Suprapubic skin (tissue), 4 donors: ENCODE measurements around the gene ASCC1.

Experiments used
- EP300 ChIP-seq: sonication (generic); formaldehyde crosslinking; IDR thresholded peaks from one replicate; pipeline ENCODE4 v1.6.1; 2017; ENCODE audit warnings: antibody characterized with exemption
- POLR2AphosphoS5 ChIP-seq, 3 donors: sonication (generic); formaldehyde crosslinking; IDR thresholded peaks; one replicate each; pipeline ENCODE4 v1.6.1; 2017; ENCODE audit warnings: antibody characterized with exemption in 3 of 3
- TF ChIP-seq, protein P1 (sequence below), 2 donors: fragments of 200-600 bp in 1 of 2; fragments of 450-650 bp in 1 of 2; sonication (generic) in 1 of 2; IDR thresholded peaks; one replicate each; pipeline ENCODE4 v1.5.1; 2016 to 2019; ENCODE audit warnings: antibody characterized with exemption in 2 of 2, mild to moderate bottlenecking in 1 of 2, moderate library complexity in 1 of 2

DNA sequence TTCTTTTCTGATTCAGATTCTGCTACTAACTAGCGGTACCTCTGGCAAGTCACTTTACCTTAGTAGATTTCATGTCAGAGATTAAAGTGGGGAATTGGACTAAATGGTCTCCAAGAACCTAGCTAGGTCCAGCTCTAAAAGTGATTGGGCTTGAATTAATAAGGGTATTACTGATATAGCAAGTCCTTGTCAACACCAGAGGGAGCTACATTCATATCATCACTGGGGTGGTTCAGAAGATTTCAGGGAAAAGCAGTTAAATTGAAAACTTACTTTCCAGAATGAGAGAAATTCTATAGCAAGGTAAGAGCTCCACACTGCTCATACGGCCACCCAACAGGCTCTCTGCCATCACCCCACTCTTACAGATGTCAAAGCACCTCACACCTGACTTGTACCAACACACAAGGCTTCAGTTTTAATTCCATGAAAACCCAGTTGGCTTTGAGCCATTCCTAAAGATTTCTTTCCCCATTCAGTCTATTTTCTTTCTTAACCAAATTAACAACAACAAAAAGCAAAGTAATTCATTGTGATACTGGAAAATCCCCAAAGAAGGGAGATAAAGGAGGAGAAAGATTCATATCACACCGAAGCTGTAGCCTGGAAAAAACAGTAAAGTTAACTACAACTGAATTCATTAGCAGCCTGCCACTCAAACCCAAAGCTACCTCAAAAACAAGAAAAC lies 89.7 kb downstream of the ASCC1 start:
- TF ChIP-seq, protein P1, sequence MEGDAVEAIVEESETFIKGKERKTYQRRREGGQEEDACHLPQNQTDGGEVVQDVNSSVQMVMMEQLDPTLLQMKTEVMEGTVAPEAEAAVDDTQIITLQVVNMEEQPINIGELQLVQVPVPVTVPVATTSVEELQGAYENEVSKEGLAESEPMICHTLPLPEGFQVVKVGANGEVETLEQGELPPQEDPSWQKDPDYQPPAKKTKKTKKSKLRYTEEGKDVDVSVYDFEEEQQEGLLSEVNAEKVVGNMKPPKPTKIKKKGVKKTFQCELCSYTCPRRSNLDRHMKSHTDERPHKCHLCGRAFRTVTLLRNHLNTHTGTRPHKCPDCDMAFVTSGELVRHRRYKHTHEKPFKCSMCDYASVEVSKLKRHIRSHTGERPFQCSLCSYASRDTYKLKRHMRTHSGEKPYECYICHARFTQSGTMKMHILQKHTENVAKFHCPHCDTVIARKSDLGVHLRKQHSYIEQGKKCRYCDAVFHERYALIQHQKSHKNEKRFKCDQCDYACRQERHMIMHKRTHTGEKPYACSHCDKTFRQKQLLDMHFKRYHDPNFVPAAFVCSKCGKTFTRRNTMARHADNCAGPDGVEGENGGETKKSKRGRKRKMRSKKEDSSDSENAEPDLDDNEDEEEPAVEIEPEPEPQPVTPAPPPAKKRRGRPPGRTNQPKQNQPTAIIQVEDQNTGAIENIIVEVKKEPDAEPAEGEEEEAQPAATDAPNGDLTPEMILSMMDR (IDR thresholded peaks at IDR 0.05), result no peak
- no peak for TF ChIP-seq EP300
- TF ChIP-seq POLR2AphosphoS5 (IDR thresholded peaks at IDR 0.05), result no peak
